Activated B cell treated with CpG ODN at 0.5 μM for 24 hours (primary cell): ENCODE data around the gene METTL25. TPM values are rescaled to one million over a fixed set of nuclear protein-coding genes. Genes with fewer than 3 reads are reported as not detected.

Experiments
- ATAC-seq: fragments of 200-7000 bp; cut with Tn5 transposase; one replicate; pipeline ENCODE4 v1.10.0; 2021; ENCODE audit warnings: low read depth, mild to moderate bottlenecking, moderate library complexity
- CTCF ChIA-PET: fragments of 350-600 bp; sonication (Branson Sonifier 250); formaldehyde crosslinking; loops from one replicate; lab custom pipeline; 2021; ENCODE audit warnings: antibody characterized with exemption; lab: Charles Lee
- POLR2A ChIA-PET: fragments of 350-600 bp; sonication (Branson Sonifier 250); formaldehyde crosslinking; loops from one replicate; lab custom pipeline; 2021; ENCODE audit warnings: antibody characterized with exemption; lab: Charles Lee
- DNase-seq: peaks from one replicate; pipeline ENCODE4 v3.0.0; 2022
- H3K27ac Mint-ChIP-seq: one replicate; pipeline ENCODE4 v1.8.0; 2020; ENCODE audit warnings: mixed read lengths
- H3K27me3 Mint-ChIP-seq: one replicate; pipeline ENCODE4 v1.8.0; 2021; ENCODE audit warnings: mixed read lengths
- H3K36me3 Mint-ChIP-seq: one replicate; pipeline ENCODE4 v1.8.0; 2021; ENCODE audit warnings: low read depth, mixed read lengths
- H3K4me1 Mint-ChIP-seq: one replicate; pipeline ENCODE4 v1.8.0; 2021; ENCODE audit warnings: mixed read lengths
- H3K4me3 Mint-ChIP-seq: one replicate; pipeline ENCODE4 v1.8.0; 2020; ENCODE audit warnings: mild to moderate bottlenecking, mixed read lengths
- H3K9me3 Mint-ChIP-seq: one replicate; pipeline ENCODE4 v1.8.0; 2020; ENCODE audit warnings: mixed read lengths
- CTCF ChIP-seq: fragments of 200-600 bp; IDR thresholded peaks from one replicate; pipeline ENCODE4 v1.8.0; 2022; ENCODE audit warnings: antibody characterized with exemption, mild to moderate bottlenecking
- intact Hi-C: fragments of 100-400 bp; cut with micrococcal nuclease; formaldehyde crosslinking; loops from one replicate; pipeline ENCODE4 v1.15.1; 2024
- total RNA-seq: library from RNA; stranded (reverse); gene quantifications from 2 replicates; pipeline ENCODE4 v1.2.3, GENCODE V29; 2022

Gene METTL25
- total RNA-seq, 1 donor from 2014 or later: 17.1 TPM

- Mint-ChIP-seq H3K4me1 (no peaks in the 10 kb centered on the region), H3K27me3 (no peaks in the 10 kb centered on the region), H3K27ac (no peak overlapping the region), H3K9me3 (no peaks in the 10 kb centered on the region), H3K4me3 (no peak overlapping the region), H3K36me3 (peaks cover 38% of the 10 kb centered on the region)
- ATAC-seq (no peak), DNase-seq (no peak)
- ChIA-PET CTCF (no interaction called here), POLR2A (no interaction called here)
- no peak for TF ChIP-seq CTCF
- intact Hi-C loops: no loop called here
Observed at GRCh38 chr12:82411546-82412230, 53.4 kb downstream of the METTL25 start.

DNA sequence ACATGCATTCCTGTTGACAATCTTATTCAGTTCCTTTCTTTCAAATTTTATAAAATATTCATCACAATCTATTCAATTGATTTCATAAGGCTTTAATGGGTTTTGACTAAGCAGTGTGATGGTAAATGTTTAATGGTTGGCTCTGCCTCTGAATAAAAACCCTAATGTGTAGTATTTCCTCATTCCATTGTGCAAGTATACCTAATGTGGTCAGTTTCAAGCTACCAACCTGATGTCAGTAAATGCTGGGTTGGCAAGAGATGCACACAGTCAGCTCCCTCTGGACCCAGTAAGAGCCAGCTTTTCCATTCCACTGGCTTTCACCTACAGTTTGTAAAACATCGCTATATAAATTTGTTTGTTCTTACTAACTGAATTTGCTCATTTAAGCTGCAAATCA lies 53.9 kb downstream of the METTL25 start:
- no peak for TF ChIP-seq CTCF
- DNase-seq (no peak), ATAC-seq (no peak)
- Mint-ChIP-seq H3K9me3 (no peaks in the 10 kb centered on the region), H3K4me3 (no peak overlapping the region), H3K4me1 (no peaks in the 10 kb centered on the region), H3K27ac (no peak overlapping the region), H3K27me3 (no peaks in the 10 kb centered on the region), H3K36me3 (peaks cover 36% of the 10 kb centered on the region)
- ChIA-PET CTCF (no interaction called here), POLR2A (no interaction called here)
- intact Hi-C loops: no loop called here

DNA sequence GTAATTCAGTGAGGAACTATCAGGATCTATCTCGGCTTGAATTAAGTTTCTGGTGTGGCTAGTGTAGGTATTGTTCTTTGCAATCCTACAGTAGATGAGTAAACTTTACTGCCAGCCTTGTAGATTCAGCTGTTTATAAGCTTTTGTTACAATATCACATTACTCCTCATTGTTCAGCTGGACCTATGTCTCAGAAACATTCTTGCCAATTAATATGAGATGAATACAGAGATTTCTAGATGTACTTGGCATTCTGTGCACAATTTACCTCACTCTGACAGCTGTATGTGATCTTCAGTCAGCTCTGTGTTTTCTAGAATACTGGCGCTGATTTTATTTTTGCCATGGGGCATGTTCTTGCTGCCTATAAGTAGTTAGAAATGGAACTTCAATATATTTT lies 55.7 kb downstream of the METTL25 start:
- ATAC-seq (no peak), DNase-seq (no peak)
- H3K9me3 Mint-ChIP-seq: no peaks in the 10 kb centered on the region
- H3K27ac Mint-ChIP-seq: no peak overlapping the region
- peaks cover 28% of the 10 kb centered on the region for H3K36me3 Mint-ChIP-seq
- H3K4me3 Mint-ChIP-seq: no peak overlapping the region
- H3K4me1 Mint-ChIP-seq: no peaks in the 10 kb centered on the region
- ChIA-PET POLR2A (no interaction called here), CTCF (no interaction called here)
- H3K27me3 Mint-ChIP-seq: no peaks in the 10 kb centered on the region
- no peak for TF ChIP-seq CTCF
- intact Hi-C loops: no loop called here

DNA sequence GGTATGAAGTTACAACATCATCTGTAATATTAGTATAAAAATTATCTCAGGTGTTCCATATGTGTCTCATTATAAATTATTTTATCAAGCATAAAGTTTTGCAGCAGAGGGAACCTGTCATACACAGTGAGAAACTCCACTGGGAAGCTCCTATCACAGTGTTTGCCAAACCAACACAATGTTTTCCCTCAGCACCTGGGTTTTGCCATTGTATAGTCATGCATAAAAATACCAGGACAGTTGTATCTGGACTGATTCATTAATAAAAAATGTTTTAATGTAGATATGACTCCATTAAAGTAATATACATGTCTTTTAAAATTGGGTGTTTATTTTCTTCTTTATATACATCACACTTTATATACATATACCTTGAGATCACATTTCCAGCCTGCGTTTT lies 56.6 kb downstream of the METTL25 start:
- TF ChIP-seq CTCF: no peak
- no peak overlapping the region for H3K27ac Mint-ChIP-seq
- no peaks in the 10 kb centered on the region for H3K4me1 Mint-ChIP-seq
- ChIA-PET CTCF (no interaction called here), POLR2A (no interaction called here)
- peaks cover 3% of the 10 kb centered on the region for H3K9me3 Mint-ChIP-seq
- intact Hi-C loops: no loop called here
- H3K36me3 Mint-ChIP-seq: peaks cover 26% of the 10 kb centered on the region
- H3K4me3 Mint-ChIP-seq: no peak overlapping the region
- ATAC-seq (no peak), DNase-seq (no peak)
- no peaks in the 10 kb centered on the region for H3K27me3 Mint-ChIP-seq

- ChIA-PET POLR2A (no interaction called here), CTCF (no interaction called here)
- Mint-ChIP-seq H3K4me1 (no peaks in the 10 kb centered on the region), H3K4me3 (no peak overlapping the region), H3K36me3 (peaks cover 25% of the 10 kb centered on the region), H3K27me3 (no peaks in the 10 kb centered on the region), H3K9me3 (peaks cover 3% of the 10 kb centered on the region), H3K27ac (no peak overlapping the region)
- TF ChIP-seq CTCF: no peak
- DNase-seq (no peak), ATAC-seq (no peak)
- intact Hi-C loops: no loop called here
Observed at GRCh38 chr12:82415402-82415801, 57.1 kb downstream of the METTL25 start.
